Left lung (tissue), 10 donors: ENCODE data around the gene CCDC61. TPM values are rescaled to one million over a fixed set of nuclear protein-coding genes. Genes with fewer than 3 reads are reported as not detected.

Source experiments
- ATAC-seq: fragments of 200-7000 bp; cut with Tn5 transposase; one replicate; pipeline ENCODE4 v1.9.1; 2020; ENCODE audit warnings: moderate library complexity
- DNase-seq, 4 donors: peaks; one replicate each; pipeline ENCODE4 v3.0.0-alpha.2; 2013 to 2020
- H3K27ac ChIP-seq, 2 donors: fragments of 200-600 bp; sonication (generic) in 1 of 2; one replicate each; pipeline versions ENCODE4 v1.5.0 to v1.8.0; 2020 to 2021
- H3K27me3 ChIP-seq, 2 donors: fragments of 200-600 bp; sonication (generic) in 1 of 2; one replicate each; pipeline versions ENCODE4 v1.5.0 to v1.8.0; 2020 to 2021
- H3K36me3 ChIP-seq, 2 donors: fragments of 200-600 bp; sonication (generic) in 1 of 2; one replicate each; pipeline versions ENCODE4 v1.5.0 to v1.8.0; 2020 to 2021
- H3K4me1 ChIP-seq, 2 donors: fragments of 200-600 bp; one replicate each; pipeline ENCODE4 v1.8.0; 2021
- H3K4me3 ChIP-seq, 2 donors: fragments of 200-600 bp; sonication (generic) in 1 of 2; one replicate each; pipeline versions ENCODE4 v1.5.0 to v1.8.0; 2020 to 2021; ENCODE audit warnings: mild to moderate bottlenecking in 1 of 2
- H3K9me3 ChIP-seq, 2 donors: fragments of 200-600 bp; sonication (generic) in 1 of 2; one replicate each; pipeline versions ENCODE4 v1.5.0 to v1.8.0; 2020 to 2021
- CTCF ChIP-seq, 2 donors: fragments of 200-600 bp; sonication (generic) in 1 of 2; IDR thresholded peaks; one replicate each; pipeline versions ENCODE4 v1.5.0 to v1.8.0; 2021; ENCODE audit warnings: antibody characterized with exemption in 2 of 2
- intact Hi-C, 2 donors: fragments of 100-400 bp; cut with DNase I; formaldehyde crosslinking; loops; one replicate each; pipeline versions ENCODE4 v1.11.2 to v1.14.2; 2022
- polyA plus RNA-seq, 6 donors: library from polyadenylated mRNA; unstranded; fragments of 120-200 nt; gene quantifications; one replicate each; pipeline ENCODE4 v1.2.1, GENCODE V29; 2013; ENCODE audit not compliant: insufficient read length in 6 of 6
- total RNA-seq, 2 donors: library from RNA; stranded (reverse); fragmentation: NEBNext Ultra II Directional; extraction: Animal tissue kit (Norgen Biotek cat#: 25700); gene quantifications; one replicate each; pipeline ENCODE4 v1.2.1, GENCODE V29; 2021
- donor health status: DM: no; HTN: yes; CAD: no.
- donor health status: DM: no; HTN: no; CAD: no.

Gene CCDC61
- total and polyA plus RNA-seq, 8 donors, result 12.1 to 17.3 (median 15.1) TPM

DNA sequence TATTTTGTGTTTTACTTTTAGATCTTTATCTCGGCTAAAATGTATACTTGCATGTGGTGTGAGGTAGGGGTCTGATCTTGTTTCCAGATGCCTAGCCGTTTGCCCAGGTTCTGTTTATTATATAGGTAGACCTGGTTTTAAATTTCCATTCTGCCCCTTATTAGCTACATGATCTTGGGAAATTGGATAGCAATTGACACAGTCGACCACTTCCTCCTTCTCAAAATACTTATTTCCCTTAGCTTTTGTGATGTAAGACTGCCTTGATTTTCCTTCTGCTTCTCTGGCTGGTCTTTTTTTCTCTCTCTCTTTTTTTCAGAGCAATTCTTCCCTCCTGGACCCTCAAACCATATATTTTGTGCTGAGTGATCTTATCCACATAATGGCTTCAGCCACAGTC is 30.6 kb downstream of the CCDC61 start:
- Histone ChIP-seq H3K4me1 (peaks cover 0 to 29% of the 10 kb centered on the region in 2 donors), H3K9me3 (no peaks in the 10 kb centered on the region), H3K27ac (peak overlapping the region in 1 of 2 donors; percentile 67), H3K36me3 (no peaks in the 10 kb centered on the region), H3K27me3 (peaks cover 17 to 64% of the 10 kb centered on the region in 2 donors), H3K4me3 (no peak overlapping the region)
- no peak for TF ChIP-seq CTCF (IDR thresholded peaks at IDR 0.05)
- DNase-seq (no peak), ATAC-seq (no peak)
- intact Hi-C loops, result loop anchor here in 1 of 2 donors (5.0 kb wide), 1 partner anchor 161 kb away; no protein-coding TSS in a partner anchor

GRCh38 chr19:46030812-46031550 is 35.7 kb downstream of the CCDC61 start:
- Histone ChIP-seq H3K36me3 (no peaks in the 10 kb centered on the region), H3K27me3 (peaks cover 0 to 29% of the 10 kb centered on the region in 2 donors), H3K4me1 (peaks cover 0 to 9% of the 10 kb centered on the region in 2 donors), H3K4me3 (no peak overlapping the region), H3K9me3 (peaks cover 0 to 3% of the 10 kb centered on the region in 2 donors), H3K27ac (no peak overlapping the region)
- ATAC-seq, result no peak
- intact Hi-C loops, result loop anchor here in 1 of 2 donors (5.0 kb wide), 1 partner anchor 231 kb away; no protein-coding TSS in a partner anchor
- no peak for DNase-seq
- TF ChIP-seq CTCF (IDR thresholded peaks at IDR 0.05), result no peak

DNA sequence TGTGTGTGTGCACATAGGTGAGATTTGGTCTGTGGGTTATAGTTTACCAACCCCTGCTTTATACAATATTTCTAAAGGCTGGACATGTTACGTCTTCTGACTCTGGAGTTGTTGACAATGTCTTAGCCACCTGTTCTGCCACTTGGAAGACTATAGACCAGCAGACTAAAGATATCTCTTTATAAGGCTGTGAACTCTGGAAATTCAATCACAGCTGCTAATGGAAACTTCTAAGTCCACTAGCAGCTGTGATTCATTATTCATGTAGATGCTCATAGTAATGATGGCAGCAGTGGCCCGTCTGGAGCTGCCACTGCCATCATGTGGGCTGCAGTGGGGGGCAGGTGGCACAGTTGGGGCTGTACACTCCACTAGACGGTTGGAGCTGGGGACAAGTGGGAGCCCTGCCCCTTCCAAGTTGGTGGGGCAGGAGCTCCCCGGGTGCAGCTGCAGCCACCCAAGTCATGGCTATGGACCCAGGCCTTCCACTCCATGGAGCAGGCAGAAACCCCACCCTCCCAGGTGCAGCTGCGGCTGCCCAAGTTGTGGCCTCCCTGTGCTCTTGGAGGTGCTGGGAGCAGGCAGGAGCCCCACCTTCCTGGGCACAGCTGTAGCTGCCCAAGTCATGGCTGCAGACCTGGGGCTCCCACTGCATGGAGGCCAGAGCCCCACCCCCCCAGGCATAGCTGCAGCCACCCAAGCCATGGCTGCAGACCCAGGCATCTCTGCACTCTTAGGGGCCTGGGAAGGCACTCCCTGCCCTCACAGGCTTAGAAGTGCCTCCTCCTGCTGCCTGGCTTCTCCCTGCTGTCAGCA is 36.7 kb downstream of the CCDC61 start:
- intact Hi-C loops, result loop anchor here in 1 of 2 donors (5.0 kb wide), 1 partner anchor 230 kb away; no protein-coding TSS in a partner anchor
- H3K4me1 ChIP-seq, result no peaks in the 10 kb centered on the region
- no peak for TF ChIP-seq CTCF (IDR thresholded peaks at IDR 0.05)
- no peak overlapping the region for H3K4me3 ChIP-seq
- H3K27me3 ChIP-seq, result peaks cover 0 to 29% of the 10 kb centered on the region in 2 donors
- ATAC-seq (no peak), DNase-seq (no peak)
- H3K9me3 ChIP-seq, result peaks cover 0 to 3% of the 10 kb centered on the region in 2 donors
- no peak overlapping the region for H3K27ac ChIP-seq
- no peaks in the 10 kb centered on the region for H3K36me3 ChIP-seq

DNA sequence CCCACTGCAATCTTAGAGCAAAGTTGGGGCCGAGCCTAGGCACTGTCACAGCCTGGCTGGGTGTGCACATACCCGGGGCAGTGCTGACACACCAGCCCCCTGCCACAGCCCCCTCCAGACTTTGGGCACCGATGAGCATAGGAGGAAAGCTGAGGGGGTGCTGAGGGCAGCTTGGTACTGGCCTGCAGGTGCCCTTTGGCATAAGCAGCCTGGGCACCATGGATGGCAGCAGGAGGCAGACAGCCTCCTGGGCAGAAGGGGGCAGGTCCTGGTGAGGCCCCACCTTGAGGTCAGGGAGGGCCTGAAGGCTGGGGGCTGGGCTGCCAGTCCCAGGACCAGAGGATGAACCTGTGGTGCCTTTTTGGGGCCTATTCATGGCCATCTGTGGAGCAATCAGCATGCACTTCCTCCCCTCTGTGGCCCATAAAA is 37.3 kb downstream of the CCDC61 start:
- ATAC-seq (no peak), DNase-seq (no peak)
- TF ChIP-seq CTCF (IDR thresholded peaks at IDR 0.05), result no peak
- no peak overlapping the region for H3K27ac ChIP-seq
- no peaks in the 10 kb centered on the region for H3K4me1 ChIP-seq
- intact Hi-C loops, result loop anchor here in 1 of 2 donors (5.0 kb wide), 1 partner anchor 230 kb away; no protein-coding TSS in a partner anchor
- peaks cover 0 to 3% of the 10 kb centered on the region in 2 donors for H3K9me3 ChIP-seq
- no peaks in the 10 kb centered on the region for H3K36me3 ChIP-seq
- no peak overlapping the region for H3K4me3 ChIP-seq
- peaks cover 0 to 23% of the 10 kb centered on the region in 2 donors for H3K27me3 ChIP-seq

- ATAC-seq (no peak), DNase-seq (no peak)
- Histone ChIP-seq H3K27me3 (peaks cover 0 to 19% of the 10 kb centered on the region in 2 donors), H3K4me1 (no peaks in the 10 kb centered on the region), H3K4me3 (no peak overlapping the region), H3K9me3 (peaks cover 0 to 3% of the 10 kb centered on the region in 2 donors), H3K36me3 (no peaks in the 10 kb centered on the region), H3K27ac (no peak overlapping the region)
- intact Hi-C loops, result loop anchor here in 1 of 2 donors (5.0 kb wide), 1 partner anchor 229 kb away; no protein-coding TSS in a partner anchor
- TF ChIP-seq CTCF (IDR thresholded peaks at IDR 0.05), result no peak
These were observed 38.1 kb downstream of the CCDC61 start for GRCh38 chr19:46033401-46033800.
